ENCODE results near the gene UROC1.

The UROC1 gene

GRCh38 chr3:126466886-126467610 lies 50.5 kb downstream of the UROC1 start:
- Histone ChIP-seq H3K9ac (ENCODE audit: low read length) (no peak overlapping the region), H3K27me3 (ENCODE audit: insufficient read depth, low read length) (no peaks in the 10 kb centered on the region), H3K79me2 (ENCODE audit: control insufficient read depth, insufficient read depth, low read length, poor library complexity) (no peaks in the 10 kb centered on the region), H4K12ac (ENCODE audit: low read depth, low read length) (no peak overlapping the region), H2BK12ac (ENCODE audit: low read length) (no peak overlapping the region), H3K4me1 (ENCODE audit: control insufficient read depth in 1 of 2, insufficient read depth in 2 of 2, low read length in 2 of 2) (peaks cover 0 to under 1% of the 10 kb centered on the region in 2 experiments), H3K9me3 (ENCODE audit: insufficient read depth, low read depth, low read length) (no peaks in the 10 kb centered on the region), H3K14ac (ENCODE audit: low read length) (no peak overlapping the region), H4K91ac (ENCODE audit: low read depth, low read length) (no peak overlapping the region), H3K4me2 (ENCODE audit: low read length) (no peak overlapping the region), H4K8ac (ENCODE audit: low read depth, low read length) (no peak overlapping the region), H3K4ac (ENCODE audit: low read depth, low read length) (no peak overlapping the region), H3K18ac (ENCODE audit: low read length) (no peak overlapping the region), H2AFZ (ENCODE audit: insufficient read depth, low read length, poor library complexity) (no peak overlapping the region), H2BK120ac (ENCODE audit: insufficient read depth, low read length, poor library complexity) (no peak overlapping the region), H3K27ac (ENCODE audit: low read depth, low read length) (no peak overlapping the region), H3K79me1 (ENCODE audit: low read length) (no peaks in the 10 kb centered on the region), H3K23ac (ENCODE audit: low read length) (no peak overlapping the region), H2AK5ac (ENCODE audit: low read length) (no peak overlapping the region), H2BK5ac (ENCODE audit: low read depth, low read length, poor library complexity) (no peak overlapping the region), H3K36me3 (ENCODE audit: control insufficient read depth in 1 of 2, insufficient read depth in 2 of 2, low read length in 2 of 2) (peaks cover 69 to 75% of the 10 kb centered on the region in 2 experiments), H3K4me3 (ENCODE audit: low read depth, low read length) (no peak overlapping the region)
- WGBS (ENCODE audit: extremely low coverage, insufficient coverage, insufficient read length): no CpG with 5 or more reads among the region's 19 CpGs
- DNase-seq: no peak

- H3K9ac ChIP-seq (ENCODE audit: low read length): no peak overlapping the region
- H3K4ac ChIP-seq (ENCODE audit: low read depth, low read length): no peak overlapping the region
- H3K36me3 ChIP-seq (ENCODE audit: control insufficient read depth in 1 of 2, insufficient read depth in 2 of 2, low read length in 2 of 2): peaks cover 77 to 86% of the 10 kb centered on the region in 2 experiments
- WGBS (ENCODE audit: extremely low coverage, insufficient coverage, insufficient read length): no CpG with 5 or more reads among the region's 16 CpGs
- no peak overlapping the region for H3K4me2 ChIP-seq (ENCODE audit: low read length)
- no peaks in the 10 kb centered on the region for H3K4me1 ChIP-seq (ENCODE audit: control insufficient read depth in 1 of 2, insufficient read depth in 2 of 2, low read length in 2 of 2)
- H3K79me1 ChIP-seq (ENCODE audit: low read length): no peaks in the 10 kb centered on the region
- H3K9me3 ChIP-seq (ENCODE audit: insufficient read depth, low read depth, low read length): no peaks in the 10 kb centered on the region
- no peak overlapping the region for H2BK120ac ChIP-seq (ENCODE audit: insufficient read depth, low read length, poor library complexity)
- no peak overlapping the region for H4K8ac ChIP-seq (ENCODE audit: low read depth, low read length)
- no peaks in the 10 kb centered on the region for H3K27me3 ChIP-seq (ENCODE audit: insufficient read depth, low read length)
- H3K27ac ChIP-seq (ENCODE audit: low read depth, low read length): no peak overlapping the region
- H2BK12ac ChIP-seq (ENCODE audit: low read length): no peak overlapping the region
- H3K79me2 ChIP-seq (ENCODE audit: control insufficient read depth, insufficient read depth, low read length, poor library complexity): no peaks in the 10 kb centered on the region
- H3K23ac ChIP-seq (ENCODE audit: low read length): no peak overlapping the region
- no peak overlapping the region for H3K4me3 ChIP-seq (ENCODE audit: low read depth, low read length)
- no peak overlapping the region for H3K18ac ChIP-seq (ENCODE audit: low read length)
- no peak for DNase-seq
- no peak overlapping the region for H4K91ac ChIP-seq (ENCODE audit: low read depth, low read length)
- H3K14ac ChIP-seq (ENCODE audit: low read length): no peak overlapping the region
- H2AFZ ChIP-seq (ENCODE audit: insufficient read depth, low read length, poor library complexity): no peak overlapping the region
- no peak overlapping the region for H2AK5ac ChIP-seq (ENCODE audit: low read length)
- no peak overlapping the region for H2BK5ac ChIP-seq (ENCODE audit: low read depth, low read length, poor library complexity)
- no peak overlapping the region for H4K12ac ChIP-seq (ENCODE audit: low read depth, low read length)
Measured at GRCh38 chr3:126465928-126466544, 51.5 kb downstream of the UROC1 start.

- Histone ChIP-seq H3K18ac (ENCODE audit: low read length) (no peak overlapping the region), H2AK5ac (ENCODE audit: low read length) (no peak overlapping the region), H3K9me3 (ENCODE audit: insufficient read depth, low read depth, low read length) (no peaks in the 10 kb centered on the region), H3K14ac (ENCODE audit: low read length) (no peak overlapping the region), H2AFZ (ENCODE audit: insufficient read depth, low read length, poor library complexity) (no peak overlapping the region), H3K4me3 (ENCODE audit: low read depth, low read length) (peak overlapping the region; percentile 27), H3K27me3 (ENCODE audit: insufficient read depth, low read length) (no peaks in the 10 kb centered on the region), H3K79me2 (ENCODE audit: control insufficient read depth, insufficient read depth, low read length, poor library complexity) (no peaks in the 10 kb centered on the region), H3K27ac (ENCODE audit: low read depth, low read length) (no peak overlapping the region), H4K91ac (ENCODE audit: low read depth, low read length) (no peak overlapping the region), H3K4me1 (ENCODE audit: control insufficient read depth in 1 of 2, insufficient read depth in 2 of 2, low read length in 2 of 2) (no peaks in the 10 kb centered on the region), H3K36me3 (ENCODE audit: control insufficient read depth in 1 of 2, insufficient read depth in 2 of 2, low read length in 2 of 2) (peaks cover 76 to 84% of the 10 kb centered on the region in 2 experiments), H4K8ac (ENCODE audit: low read depth, low read length) (no peak overlapping the region), H3K79me1 (ENCODE audit: low read length) (no peaks in the 10 kb centered on the region), H3K4ac (ENCODE audit: low read depth, low read length) (no peak overlapping the region), H2BK5ac (ENCODE audit: low read depth, low read length, poor library complexity) (no peak overlapping the region), H2BK12ac (ENCODE audit: low read length) (no peak overlapping the region), H3K9ac (ENCODE audit: low read length) (no peak overlapping the region), H4K12ac (ENCODE audit: low read depth, low read length) (no peak overlapping the region), H2BK120ac (ENCODE audit: insufficient read depth, low read length, poor library complexity) (no peak overlapping the region), H3K4me2 (ENCODE audit: low read length) (no peak overlapping the region), H3K23ac (ENCODE audit: low read length) (no peak overlapping the region)
- no CpG with 5 or more reads among the region's 11 CpGs for WGBS (ENCODE audit: extremely low coverage, insufficient coverage, insufficient read length)
- no peak for DNase-seq
Measured at GRCh38 chr3:126464997-126465396, 52.6 kb downstream of the UROC1 start.

GRCh38 chr3:126464494-126464893 lies 53.1 kb downstream of the UROC1 start:
- no peaks in the 10 kb centered on the region for H3K4me1 ChIP-seq (ENCODE audit: control insufficient read depth in 1 of 2, insufficient read depth in 2 of 2, low read length in 2 of 2)
- H3K9ac ChIP-seq (ENCODE audit: low read length): no peak overlapping the region
- H2BK120ac ChIP-seq (ENCODE audit: insufficient read depth, low read length, poor library complexity): no peak overlapping the region
- H4K12ac ChIP-seq (ENCODE audit: low read depth, low read length): no peak overlapping the region
- H3K4me3 ChIP-seq (ENCODE audit: low read depth, low read length): no peak overlapping the region
- no peaks in the 10 kb centered on the region for H3K9me3 ChIP-seq (ENCODE audit: insufficient read depth, low read depth, low read length)
- H4K91ac ChIP-seq (ENCODE audit: low read depth, low read length): no peak overlapping the region
- H2AK5ac ChIP-seq (ENCODE audit: low read length): no peak overlapping the region
- no peak for DNase-seq
- no peaks in the 10 kb centered on the region for H3K79me1 ChIP-seq (ENCODE audit: low read length)
- H3K23ac ChIP-seq (ENCODE audit: low read length): no peak overlapping the region
- no CpG with 5 or more reads among the region's 4 CpGs for WGBS (ENCODE audit: extremely low coverage, insufficient coverage, insufficient read length)
- H3K79me2 ChIP-seq (ENCODE audit: control insufficient read depth, insufficient read depth, low read length, poor library complexity): no peaks in the 10 kb centered on the region
- H4K8ac ChIP-seq (ENCODE audit: low read depth, low read length): no peak overlapping the region
- no peak overlapping the region for H3K18ac ChIP-seq (ENCODE audit: low read length)
- H3K4me2 ChIP-seq (ENCODE audit: low read length): no peak overlapping the region
- H2AFZ ChIP-seq (ENCODE audit: insufficient read depth, low read length, poor library complexity): no peak overlapping the region
- no peak overlapping the region for H3K27ac ChIP-seq (ENCODE audit: low read depth, low read length)
- no peak overlapping the region for H2BK5ac ChIP-seq (ENCODE audit: low read depth, low read length, poor library complexity)
- H3K36me3 ChIP-seq (ENCODE audit: control insufficient read depth in 1 of 2, insufficient read depth in 2 of 2, low read length in 2 of 2): peaks cover 74 to 83% of the 10 kb centered on the region in 2 experiments
- H3K14ac ChIP-seq (ENCODE audit: low read length): no peak overlapping the region
- no peak overlapping the region for H3K4ac ChIP-seq (ENCODE audit: low read depth, low read length)
- no peak overlapping the region for H2BK12ac ChIP-seq (ENCODE audit: low read length)
- H3K27me3 ChIP-seq (ENCODE audit: insufficient read depth, low read length): no peaks in the 10 kb centered on the region
